NCI-H2196 (cell line): ENCODE results near the gene KRT6C.

ENCODE experiments used
- DNase-seq: peaks from one replicate; lab custom pipeline; 2025; ENCODE audit not compliant: unreplicated experiment; lab: John Stamatoyannopoulos, UW

The KRT6C gene

GRCh38 chr12:52436000-52436827 is 37.4 kb downstream of the KRT6C start:
- DNase-seq, result peak; percentile 66

- DNase-seq, result no peak
These were observed 38.0 kb downstream of the KRT6C start for GRCh38 chr12:52435659-52435999.

- no peak for DNase-seq
These were observed 38.7 kb downstream of the KRT6C start for GRCh38 chr12:52434760-52435530.

- peak; percentile 59 for DNase-seq
These were observed 39.4 kb downstream of the KRT6C start, which contains the start of gene KRT75 for GRCh38 chr12:52434081-52434733. Gene KRT75, minus strand, starts transcription at chr12:52434371. Its CDS starts 67 bp downstream, at chr12:52434304.

DNA sequence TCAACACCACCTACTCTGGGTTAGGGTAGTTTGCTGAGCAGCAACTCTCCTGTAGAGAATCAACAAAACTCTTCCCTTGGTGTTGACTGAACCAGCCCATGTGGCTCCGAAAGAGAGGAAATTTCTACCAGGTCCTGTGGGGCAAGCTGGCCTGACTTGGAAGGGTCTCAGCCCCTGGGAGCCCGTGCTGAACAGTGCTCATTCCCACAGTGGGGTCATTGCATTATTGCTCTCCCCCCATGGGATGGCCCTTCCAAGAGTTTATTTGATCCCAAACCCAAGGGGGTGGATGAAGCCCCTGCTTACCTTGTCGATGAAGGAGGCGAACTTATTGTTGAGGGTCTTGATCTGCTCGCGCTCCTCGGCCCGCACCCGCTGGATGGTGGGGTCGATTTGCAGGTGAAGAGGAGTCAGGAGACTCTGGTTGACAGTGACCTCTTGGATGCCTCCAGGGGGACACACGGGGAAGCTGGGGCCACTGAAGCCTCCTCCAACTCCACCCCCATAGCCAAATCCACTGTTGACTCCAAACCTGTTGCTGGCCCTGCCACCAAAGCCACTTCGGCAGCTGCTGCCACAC is 40.0 kb downstream of the KRT6C start:
- DNase-seq, result no peak

- DNase-seq, result no peak
These were observed 40.9 kb downstream of the KRT6C start for GRCh38 chr12:52432559-52433207.

GRCh38 chr12:52428121-52428520 is 45.5 kb downstream of the KRT6C start:
- DNase-seq, result no peak

DNA sequence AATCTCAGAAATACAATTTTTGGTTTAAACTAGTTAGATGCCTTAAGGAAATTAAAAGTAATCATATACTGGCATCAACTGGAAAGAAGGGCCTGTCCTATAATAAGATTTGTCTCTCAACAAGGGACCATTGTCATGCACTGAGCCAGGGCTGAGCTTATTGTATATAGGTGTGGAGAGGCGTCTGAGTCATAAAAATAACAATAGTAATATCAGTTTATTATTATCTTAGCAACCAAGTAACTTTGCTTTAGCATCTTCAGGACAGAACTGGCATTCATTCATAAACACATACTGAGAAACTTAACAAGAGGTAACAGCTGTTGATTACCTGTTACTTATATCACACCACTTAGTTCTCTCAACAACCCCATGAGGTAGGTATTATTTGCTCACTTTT is 46.5 kb downstream of the KRT6C start:
- DNase-seq, result no peak

GRCh38 chr12:52426034-52426433 is 47.6 kb downstream of the KRT6C start:
- DNase-seq, result no peak

DNA sequence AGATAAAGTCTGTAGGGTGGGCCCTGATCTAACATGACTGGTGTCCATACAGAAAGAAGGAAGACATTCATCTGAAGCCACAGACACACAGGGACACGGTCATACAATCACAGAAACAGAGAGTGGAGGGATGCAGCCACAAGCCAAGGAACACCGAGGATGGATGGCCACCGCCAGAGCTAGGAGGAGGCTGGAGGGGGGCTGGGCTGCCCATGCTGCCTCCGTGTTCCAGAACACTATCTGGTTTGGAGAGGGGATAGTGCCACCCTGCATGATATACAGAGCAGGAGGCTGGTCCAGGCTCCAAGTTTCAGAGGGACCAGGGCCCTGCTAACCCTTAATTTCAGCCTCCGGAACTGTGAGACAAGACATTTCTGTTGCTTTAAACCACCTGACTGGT is 48.1 kb downstream of the KRT6C start:
- no peak for DNase-seq

- DNase-seq, result peak; percentile 53
These were observed 49.7 kb downstream of the KRT6C start for GRCh38 chr12:52423661-52424500.

GRCh38 chr12:52423035-52423434 is 50.6 kb downstream of the KRT6C start:
- DNase-seq, result no peak

GRCh38 chr12:52419656-52420055 is 53.9 kb downstream of the KRT6C start:
- no peak for DNase-seq

DNA sequence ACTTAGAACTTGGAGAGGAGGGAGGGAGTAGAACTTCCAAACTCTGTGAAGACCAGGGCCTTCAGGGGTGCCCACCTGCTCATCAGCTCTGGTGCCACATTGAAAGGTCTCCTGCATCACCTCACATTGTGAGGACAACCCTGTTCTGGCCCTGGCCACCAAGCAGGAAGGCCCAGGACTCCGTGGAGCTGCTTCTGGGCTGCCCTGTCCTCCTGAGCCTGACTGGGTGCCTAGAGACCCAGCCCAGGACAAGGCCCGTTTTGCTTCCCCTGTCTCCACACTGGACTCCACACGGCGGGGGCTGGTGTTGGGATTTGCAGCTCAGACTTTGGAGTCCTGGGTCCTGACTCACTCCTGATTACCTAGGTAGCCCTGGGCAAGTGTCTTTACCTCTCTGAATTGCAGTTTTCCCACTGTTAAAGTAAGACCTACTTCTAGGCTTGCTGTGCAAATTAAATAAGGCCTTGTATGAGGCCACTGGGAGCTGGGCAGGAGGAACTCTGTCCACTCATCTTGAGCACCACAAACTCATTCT is 55.0 kb downstream of the KRT6C start:
- no peak for DNase-seq
